HepG2 (cell line): ENCODE results near the gene GNA12. TPM values are rescaled to one million over a fixed set of nuclear protein-coding genes. Genes with fewer than 3 reads are reported as not detected.

Source experiments
- ARID4A ChIP-seq: sonication (generic); formaldehyde crosslinking; IDR thresholded peaks from 2 replicates; pipeline ENCODE4 v1.5.0; 2020; ENCODE audit warnings: mild to moderate bottlenecking, missing genetic modification reagents, borderline replicate concordance
- ASH2L ChIP-seq: fragments of 300-600, 200-600 bp; sonication (generic); IDR thresholded peaks from 2 replicates; pipeline ENCODE4 v1.7.0; 2017; ENCODE audit warnings: low read depth, mild to moderate bottlenecking, moderate library complexity, mixed read lengths, low read length; ENCODE audit not compliant: insufficient read length
- CBX1 ChIP-seq: IDR thresholded peaks from one replicate; pipeline ENCODE4 v1.6.1; 2016; ENCODE audit warnings: antibody characterized with exemption, low read depth
- CC2D1A ChIP-seq: sonication (generic); formaldehyde crosslinking; IDR thresholded peaks from 2 replicates; pipeline ENCODE4 v1.8.1; 2023; ENCODE audit warnings: mild to moderate bottlenecking, missing genetic modification reagents
- ESRRA ChIP-seq: sonication (generic); formaldehyde crosslinking; IDR thresholded peaks from 2 replicates; pipeline ENCODE4 v1.5.1; 2020; ENCODE audit warnings: mild to moderate bottlenecking, low read depth, missing genetic modification reagents
- HOXA9 ChIP-seq: sonication (generic); formaldehyde crosslinking; IDR thresholded peaks from 2 replicates; pipeline ENCODE4 v1.8.1; 2022; ENCODE audit warnings: missing genetic modification reagents, mild to moderate bottlenecking, moderate library complexity, borderline replicate concordance
- KLF11 ChIP-seq: IDR thresholded peaks from 2 replicates; pipeline ENCODE4 v1.6.1; 2016; ENCODE audit warnings: missing compliant biosample characterization
- MATR3 ChIP-seq: sonication (generic); formaldehyde crosslinking; IDR thresholded peaks from 2 replicates; pipeline ENCODE4 v1.4.0; 2020; ENCODE audit warnings: missing genetic modification reagents
- PHF20 ChIP-seq: sonication (generic); formaldehyde crosslinking; IDR thresholded peaks from 2 replicates; pipeline ENCODE4 v1.5.0; 2020; ENCODE audit warnings: mild to moderate bottlenecking, missing genetic modification reagents
- RAD51 ChIP-seq: fragments of 450-650 bp; IDR thresholded peaks from 2 replicates; pipeline ENCODE4 v1.6.1; 2016; ENCODE audit warnings: borderline replicate concordance
- XRCC5 ChIP-seq: fragments of 200-400 bp; formaldehyde crosslinking; optimal IDR thresholded peaks from 2 replicates; pipeline ENCODE3; 2017; ENCODE audit warnings: mild to moderate bottlenecking, low read length
- ZMAT3 ChIP-seq: sonication (generic); formaldehyde crosslinking; conservative IDR thresholded peaks from 2 replicates; pipeline ENCODE4 v1.7.0; 2021; ENCODE audit warnings: missing genetic modification reagents
- ZNF136 ChIP-seq: sonication (generic); formaldehyde crosslinking; IDR thresholded peaks from 2 replicates; pipeline ENCODE4 v1.8.1; 2022; ENCODE audit warnings: low read depth, mild to moderate bottlenecking, moderate library complexity, missing genetic modification reagents
- ZNF34 ChIP-seq: sonication (generic); formaldehyde crosslinking; IDR thresholded peaks from 2 replicates; pipeline ENCODE4 v1.4.0; 2020; ENCODE audit warnings: mild to moderate bottlenecking, missing genetic modification reagents, borderline replicate concordance
- ZNF501 ChIP-seq: sonication (generic); formaldehyde crosslinking; IDR thresholded peaks from 2 replicates; pipeline ENCODE4 v1.5.1; 2020; ENCODE audit warnings: mild to moderate bottlenecking, moderate library complexity, missing genetic modification reagents
- ZNF556 ChIP-seq: sonication (generic); formaldehyde crosslinking; IDR thresholded peaks from 2 replicates; pipeline ENCODE4 v1.4.0; 2020; ENCODE audit warnings: mild to moderate bottlenecking, missing genetic modification reagents, borderline replicate concordance
- ZNF574 ChIP-seq: sonication (generic); formaldehyde crosslinking; IDR thresholded peaks from 2 replicates; pipeline ENCODE4 v1.4.0; 2020; ENCODE audit warnings: missing genetic modification reagents
- polyA plus RNA-seq, 8 experiments: library from polyadenylated mRNA; depleted of rRNA in 3 of 8; stranded (reverse) in 7 of 8; unstranded in 1 of 8; fragments of >200 nt; fragmentation: Illumina TruSeq in 4 of 8; extraction: Trizol in 4 of 8; gene quantifications; 2 replicates each; pipeline versions ENCODE4 v1.2.1 to v1.2.3, GENCODE V29; 2011 to 2016; ENCODE audit warnings: low read depth in 4 of 8, missing spikeins in 1 of 8, mixed read lengths in 1 of 8; ENCODE audit not compliant: insufficient read depth in 1 of 8
- total RNA-seq, 5 experiments: library from RNA; depleted of rRNA; stranded (reverse); fragments of >200 nt; fragmentation: Illumina TruSeq; extraction: Trizol; gene quantifications; 2 replicates each; pipeline ENCODE4 v1.2.3, GENCODE V29; 2016; ENCODE audit warnings: low read depth in 1 of 5
- TF ChIP-seq, protein P1 (sequence below): sonication (generic); formaldehyde crosslinking; IDR thresholded peaks from 2 replicates; pipeline ENCODE4 v1.8.0; 2022; ENCODE audit warnings: mild to moderate bottlenecking, missing genetic modification reagents; ENCODE audit not compliant: insufficient replicate concordance
- TF ChIP-seq, protein P2 (sequence below): IDR thresholded peaks from 2 replicates; pipeline ENCODE4 v1.6.1; 2016

GNA12 gene
- total and polyA plus RNA-seq, 2 of the 13 experiments (the other 11 are each of a cell fraction or from before 2014, with no cell fraction given): 16.2 to 50.9 TPM

- TF ChIP-seq, protein P1, sequence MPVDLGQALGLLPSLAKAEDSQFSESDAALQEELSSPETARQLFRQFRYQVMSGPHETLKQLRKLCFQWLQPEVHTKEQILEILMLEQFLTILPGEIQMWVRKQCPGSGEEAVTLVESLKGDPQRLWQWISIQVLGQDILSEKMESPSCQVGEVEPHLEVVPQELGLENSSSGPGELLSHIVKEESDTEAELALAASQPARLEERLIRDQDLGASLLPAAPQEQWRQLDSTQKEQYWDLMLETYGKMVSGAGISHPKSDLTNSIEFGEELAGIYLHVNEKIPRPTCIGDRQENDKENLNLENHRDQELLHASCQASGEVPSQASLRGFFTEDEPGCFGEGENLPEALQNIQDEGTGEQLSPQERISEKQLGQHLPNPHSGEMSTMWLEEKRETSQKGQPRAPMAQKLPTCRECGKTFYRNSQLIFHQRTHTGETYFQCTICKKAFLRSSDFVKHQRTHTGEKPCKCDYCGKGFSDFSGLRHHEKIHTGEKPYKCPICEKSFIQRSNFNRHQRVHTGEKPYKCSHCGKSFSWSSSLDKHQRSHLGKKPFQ (CRISPR knock-in tag): peak; percentile 74
- TF ChIP-seq ZMAT3 (CRISPR knock-in tag) (0 out of 2 replicates have a peak, but pooled peaks have one; percentile 42), ZNF556 (CRISPR knock-in tag) (peak; percentile 17; the same call in 1 of the 2 replicates), ZNF574 (CRISPR knock-in tag) (peak; percentile 80), ZNF501 (CRISPR knock-in tag) (no peak), ZNF34 (CRISPR knock-in tag) (no peak), ZNF136 (CRISPR knock-in tag) (no peak), CBX1 (peak; percentile 51), KLF11 (CRISPR knock-in tag) (peak; percentile 19; the same call in 1 of the 2 replicates), XRCC5 (peak; percentile 58), PHF20 (CRISPR knock-in tag) (peak; percentile 81), HOXA9 (CRISPR knock-in tag) (no peak), ARID4A (peak; percentile 59; the same call in 1 of the 2 replicates), RAD51 (no peak), ESRRA (0 out of 2 replicates have a peak, but pooled peaks have one; percentile 32), MATR3 (no peak), ASH2L (peak; percentile 37), CC2D1A (CRISPR knock-in tag) (no peak)
- TF ChIP-seq, protein P2, sequence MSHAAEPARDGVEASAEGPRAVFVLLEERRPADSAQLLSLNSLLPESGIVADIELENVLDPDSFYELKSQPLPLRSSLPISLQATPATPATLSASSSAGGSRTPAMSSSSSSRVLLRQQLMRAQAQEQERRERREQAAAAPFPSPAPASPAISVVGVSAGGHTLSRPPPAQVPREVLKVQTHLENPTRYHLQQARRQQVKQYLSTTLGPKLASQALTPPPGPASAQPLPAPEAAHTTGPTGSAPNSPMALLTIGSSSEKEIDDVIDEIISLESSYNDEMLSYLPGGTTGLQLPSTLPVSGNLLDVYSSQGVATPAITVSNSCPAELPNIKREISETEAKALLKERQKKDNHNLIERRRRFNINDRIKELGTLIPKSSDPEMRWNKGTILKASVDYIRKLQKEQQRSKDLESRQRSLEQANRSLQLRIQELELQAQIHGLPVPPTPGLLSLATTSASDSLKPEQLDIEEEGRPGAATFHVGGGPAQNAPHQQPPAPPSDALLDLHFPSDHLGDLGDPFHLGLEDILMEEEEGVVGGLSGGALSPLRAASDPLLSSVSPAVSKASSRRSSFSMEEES (CRISPR knock-in tag): peak; percentile 45; the same call in 1 of the 2 replicates
Observed at GRCh38 chr7:2863461-2864066, 19.5 kb upstream of the GNA12 start (continued).
